ENCODE results near the gene SKAP1. TPM values are rescaled to one million over a fixed set of nuclear protein-coding genes. Genes with fewer than 3 reads are reported as not detected.
A peak's percentile ranks its signal among the peaks of the same experiment; 100 is the strongest.
"Not testable (repeated sequence)": the region's sequence is repeated elsewhere in the genome, so short reads cannot be mapped to it uniquely, and the experiment has no call there.

Gene SKAP1
- polyA plus RNA-seq, 3 donors, result 0.13 to 1.0 (median 0.52) TPM

DNA sequence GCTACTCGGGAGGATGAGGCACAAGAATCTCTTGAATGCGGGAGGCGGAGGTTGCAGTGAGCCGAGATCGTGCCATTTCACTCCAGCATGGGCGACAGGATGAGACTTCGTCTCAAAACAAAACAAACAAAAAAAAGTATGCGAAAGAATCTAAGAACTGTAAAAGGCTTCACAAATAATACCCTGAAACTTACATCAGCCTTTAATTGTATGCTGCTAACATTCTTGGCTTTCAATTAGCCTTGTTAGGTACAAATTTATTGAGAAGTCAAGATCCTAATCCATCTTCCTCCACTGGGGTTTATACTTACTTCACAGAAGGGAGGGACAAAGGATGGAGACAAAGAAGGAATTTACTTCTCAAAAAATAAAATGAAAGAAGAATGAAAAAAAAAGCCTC, 239.1 kb downstream of the SKAP1 start:
- intact Hi-C loops (cut with micrococcal nuclease), result no loop called here
- peaks cover 19 to 23% (median 21%) of the 10 kb centered on the region in 3 donors for H3K27me3 Mint-ChIP-seq (ENCODE audit: low read depth in 3 of 3)
- H3K4me1 Mint-ChIP-seq, result peaks cover 6% of the 10 kb centered on the region
- H3K27ac ChIP-seq (ENCODE audit: low read depth in 1 of 2, low read length in 2 of 2), result no peak overlapping the region
- H3K9ac ChIP-seq (ENCODE audit: insufficient read depth, low read length, poor library complexity, severe bottlenecking), result no peak overlapping the region
- no peak for TF ChIP-seq CTCF (IDR thresholded peaks at IDR 0.05)
- no peaks in the 10 kb centered on the region for H4K20me1 ChIP-seq (ENCODE audit: insufficient read depth, low read length)
- no peaks in the 10 kb centered on the region for H3K9me3 Mint-ChIP-seq
- DNase-seq, result no peak
- H3K4me3 Mint-ChIP-seq, result no peak overlapping the region
- H3K4me3 ChIP-seq (replicated peaks in 1 of 3; ENCODE audit: low read depth in 2 of 3, low read length in 3 of 3), result no peak overlapping the region
- H3K27me3 ChIP-seq (ENCODE audit: control insufficient read depth in 2 of 2, insufficient read depth in 2 of 2, low read length in 2 of 2), result peaks cover 4 to 10% of the 10 kb centered on the region in 2 donors
- no peaks in the 10 kb centered on the region for H3K36me3 Mint-ChIP-seq
- H3K79me2 ChIP-seq (ENCODE audit: insufficient read depth, low read length), result no peaks in the 10 kb centered on the region
- no peak overlapping the region for H3K27ac Mint-ChIP-seq
- H3K36me3 ChIP-seq (replicated peaks in 1 of 2; ENCODE audit: control insufficient read depth in 1 of 2, insufficient read depth in 2 of 2, low read length in 2 of 2), result no peaks in the 10 kb centered on the region
- H3K4me2 ChIP-seq (replicated peaks; ENCODE audit: extremely low read depth, low read length, poor library complexity, severe bottlenecking), result no peak overlapping the region
- 98% methylated on average over 6 of the region's 8 CpGs for WGBS (ENCODE audit: insufficient coverage)
- no peaks in the 10 kb centered on the region for H3K9me3 ChIP-seq (replicated peaks in 1 of 2; ENCODE audit: control insufficient read depth in 1 of 2, insufficient read depth in 1 of 2, low read length in 2 of 2)
- no peak overlapping the region for H2AFZ ChIP-seq (ENCODE audit: insufficient read depth, low read depth, low read length, poor library complexity, severe bottlenecking)
- H3K4me1 ChIP-seq (ENCODE audit: control insufficient read depth in 1 of 2, insufficient read depth in 2 of 2, low read length in 2 of 2), result no peaks in the 10 kb centered on the region

DNA sequence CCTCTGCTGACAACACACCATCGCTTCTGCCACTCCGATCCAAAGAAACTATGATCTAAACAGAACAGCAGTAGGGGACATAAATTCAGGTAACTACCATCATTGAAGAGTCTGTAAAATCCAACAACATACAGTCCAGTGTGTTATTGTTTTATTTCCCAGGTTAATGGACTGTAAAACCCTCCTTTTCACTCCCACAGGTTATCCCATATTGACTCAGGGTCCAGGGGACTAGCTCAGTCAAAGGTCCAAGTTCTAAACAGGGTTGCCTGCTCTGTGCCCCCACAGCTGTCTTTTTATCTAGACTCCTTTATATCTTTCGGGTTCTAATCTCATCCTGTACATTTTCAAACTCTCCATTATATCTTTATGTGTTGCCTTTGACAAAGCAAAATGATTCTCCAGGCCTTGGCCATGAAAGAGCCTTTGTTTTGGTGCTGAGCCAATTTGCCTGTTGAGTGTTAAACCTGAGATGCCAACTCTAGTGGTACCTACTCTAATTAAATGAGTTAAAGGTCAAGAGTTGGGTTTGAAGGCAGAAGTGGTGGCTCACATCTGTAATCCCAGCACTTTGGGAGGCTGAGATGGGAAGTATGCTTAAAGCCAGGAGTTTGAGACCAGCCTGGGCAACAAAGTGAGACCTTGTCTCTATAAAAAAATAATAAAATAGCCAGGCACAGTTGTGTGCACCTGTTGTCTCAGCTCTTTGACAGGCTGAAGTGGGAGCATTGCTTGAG, 242.0 kb downstream of the SKAP1 start:
- H3K9me3 Mint-ChIP-seq, result no peaks in the 10 kb centered on the region
- no peak overlapping the region for H2AFZ ChIP-seq (ENCODE audit: insufficient read depth, low read depth, low read length, poor library complexity, severe bottlenecking)
- no peak overlapping the region for H3K4me3 ChIP-seq (replicated peaks in 1 of 3; ENCODE audit: low read depth in 2 of 3, low read length in 3 of 3)
- H3K27me3 Mint-ChIP-seq (ENCODE audit: low read depth in 3 of 3), result peaks cover 11 to 18% (median 13%) of the 10 kb centered on the region in 3 donors
- no peaks in the 10 kb centered on the region for H3K79me2 ChIP-seq (ENCODE audit: insufficient read depth, low read length)
- H3K36me3 Mint-ChIP-seq, result no peaks in the 10 kb centered on the region
- H3K4me1 Mint-ChIP-seq, result no peaks in the 10 kb centered on the region
- no peaks in the 10 kb centered on the region for H3K36me3 ChIP-seq (replicated peaks in 1 of 2; ENCODE audit: control insufficient read depth in 1 of 2, insufficient read depth in 2 of 2, low read length in 2 of 2)
- H3K4me2 ChIP-seq (replicated peaks; ENCODE audit: extremely low read depth, low read length, poor library complexity, severe bottlenecking), result no peak overlapping the region
- no peak overlapping the region for H3K4me3 Mint-ChIP-seq
- peaks cover 4% of the 10 kb centered on the region in 2 donors for H3K27me3 ChIP-seq (ENCODE audit: control insufficient read depth in 2 of 2, insufficient read depth in 2 of 2, low read length in 2 of 2)
- H3K27ac Mint-ChIP-seq, result no peak overlapping the region
- no peaks in the 10 kb centered on the region for H4K20me1 ChIP-seq (ENCODE audit: insufficient read depth, low read length)
- no CpG with 5 or more reads among the region's 3 CpGs for WGBS (ENCODE audit: insufficient coverage)
- TF ChIP-seq CTCF (IDR thresholded peaks at IDR 0.05), result no peak
- DNase-seq, result no peak
- intact Hi-C loops (cut with micrococcal nuclease), result no loop called here
- H3K27ac ChIP-seq (ENCODE audit: low read depth in 1 of 2, low read length in 2 of 2), result no peak overlapping the region
- H3K9ac ChIP-seq (ENCODE audit: insufficient read depth, low read length, poor library complexity, severe bottlenecking), result no peak overlapping the region
- no peaks in the 10 kb centered on the region for H3K9me3 ChIP-seq (replicated peaks in 1 of 2; ENCODE audit: control insufficient read depth in 1 of 2, insufficient read depth in 1 of 2, low read length in 2 of 2)
- H3K4me1 ChIP-seq (ENCODE audit: control insufficient read depth in 1 of 2, insufficient read depth in 2 of 2, low read length in 2 of 2), result no peaks in the 10 kb centered on the region

- H3K4me2 ChIP-seq (replicated peaks; ENCODE audit: extremely low read depth, low read length, poor library complexity, severe bottlenecking); H3K9me3 Mint-ChIP-seq; H3K79me2 ChIP-seq (ENCODE audit: insufficient read depth, low read length); H3K36me3 ChIP-seq (replicated peaks in 1 of 2; ENCODE audit: control insufficient read depth in 1 of 2, insufficient read depth in 2 of 2, low read length in 2 of 2); H3K27me3 ChIP-seq (ENCODE audit: control insufficient read depth in 2 of 2, insufficient read depth in 2 of 2, low read length in 2 of 2); DNase-seq; H3K4me1 ChIP-seq (ENCODE audit: control insufficient read depth in 1 of 2, insufficient read depth in 2 of 2, low read length in 2 of 2); intact Hi-C loops (cut with micrococcal nuclease); H4K20me1 ChIP-seq (ENCODE audit: insufficient read depth, low read length); H3K4me3 ChIP-seq (replicated peaks in 1 of 3; ENCODE audit: low read depth in 2 of 3, low read length in 3 of 3); H3K27ac Mint-ChIP-seq; H3K9me3 ChIP-seq (replicated peaks in 1 of 2; ENCODE audit: control insufficient read depth in 1 of 2, insufficient read depth in 1 of 2, low read length in 2 of 2); H3K9ac ChIP-seq (ENCODE audit: insufficient read depth, low read length, poor library complexity, severe bottlenecking); H3K27ac ChIP-seq (ENCODE audit: low read depth in 1 of 2, low read length in 2 of 2); H2AFZ ChIP-seq (ENCODE audit: insufficient read depth, low read depth, low read length, poor library complexity, severe bottlenecking); H3K36me3 Mint-ChIP-seq; H3K4me1 Mint-ChIP-seq: not testable (repeated sequence)
- WGBS (ENCODE audit: insufficient coverage), result no CpG with 5 or more reads among the region's 5 CpGs
- Mint-ChIP-seq H3K27me3 (ENCODE audit: low read depth in 3 of 3) (peaks cover 7 to 18% (median 10%) of the 10 kb centered on the region in 3 donors), H3K4me3 (peak overlapping the region in 1 of 2 donors; percentile 14)
Measured at GRCh38 chr17:48186317-48186716, 243.7 kb downstream of the SKAP1 start.
